GM23248 (cell line): Measurements from ENCODE around the gene XIRP2. TPM values are rescaled to one million over a fixed set of nuclear protein-coding genes. Genes with fewer than 3 reads are reported as not detected.
A peak's percentile ranks its signal among the peaks of the same experiment; 100 is the strongest.
"Not testable (repeated sequence)": the region's sequence is repeated elsewhere in the genome, so short reads cannot be mapped to it uniquely, and the experiment has no call there.

ENCODE experiments used
- DNase-seq: peaks from one replicate; pipeline ENCODE4 v3.0.0-alpha.2; 2015
- H2AFZ ChIP-seq: fragments of 200-600 bp; sonication (generic); 2 replicates; pipeline ENCODE4 v1.6.1; 2016; ENCODE audit warnings: antibody characterized with exemption
- H3F3A ChIP-seq: fragments of 200-600 bp; sonication (generic); 2 replicates; pipeline ENCODE4 v1.6.1; 2016; ENCODE audit warnings: mild to moderate bottlenecking, antibody characterized with exemption, mixed run types; ENCODE audit not compliant: insufficient read depth
- H3K27ac ChIP-seq: fragments of 200-600 bp; sonication (generic); 2 replicates; pipeline ENCODE4 v1.5.1; 2016; ENCODE audit warnings: mild to moderate bottlenecking
- H3K27me3 ChIP-seq: fragments of 200-600 bp; sonication (generic); replicated peaks from 2 replicates; pipeline ENCODE4 v1.6.1; 2016; ENCODE audit warnings: mild to moderate bottlenecking; ENCODE audit not compliant: insufficient read depth
- H3K36me3 ChIP-seq: fragments of 200-600 bp; sonication (generic); 2 replicates; pipeline ENCODE4 v1.6.1; 2016; ENCODE audit warnings: low read depth, mild to moderate bottlenecking
- H3K4me1 ChIP-seq: fragments of 200-600 bp; sonication (generic); 2 replicates; pipeline ENCODE4 v1.6.1; 2016; ENCODE audit warnings: mild to moderate bottlenecking; ENCODE audit not compliant: insufficient read depth
- H3K4me2 ChIP-seq: fragments of 200-600 bp; sonication (generic); one replicate; pipeline ENCODE4 v1.6.1; 2016; ENCODE audit warnings: mild to moderate bottlenecking; ENCODE audit not compliant: unreplicated experiment
- H3K4me3 ChIP-seq: fragments of 200-600 bp; sonication (generic); 2 replicates; pipeline ENCODE4 v1.5.1; 2016; ENCODE audit warnings: mild to moderate bottlenecking
- H3K79me2 ChIP-seq: fragments of 200-600 bp; sonication (generic); 2 replicates; pipeline ENCODE4 v1.6.1; 2016; ENCODE audit warnings: mild to moderate bottlenecking; ENCODE audit not compliant: insufficient read depth
- H3K9ac ChIP-seq: fragments of 200-600 bp; sonication (generic); 2 replicates; pipeline ENCODE4 v1.6.1; 2016; ENCODE audit warnings: mild to moderate bottlenecking
- H3K9me2 ChIP-seq: fragments of 200-600 bp; sonication (generic); 2 replicates; pipeline ENCODE4 v1.6.1; 2016; ENCODE audit warnings: mixed run types, mild to moderate bottlenecking, moderate library complexity; ENCODE audit not compliant: insufficient read depth
- H3K9me3 ChIP-seq: fragments of 200-600 bp; sonication (generic); one replicate; pipeline ENCODE4 v1.6.1; 2017; ENCODE audit warnings: low read depth
- H4K20me1 ChIP-seq: fragments of 200-600 bp; sonication (generic); 2 replicates; pipeline ENCODE4 v1.6.0; 2016; ENCODE audit not compliant: insufficient read depth
- EZH2 ChIP-seq: fragments of 200-600 bp; sonication (generic); IDR thresholded peaks from 2 replicates; pipeline ENCODE4 v1.6.1; 2018; ENCODE audit warnings: antibody characterized with exemption, mild to moderate bottlenecking; ENCODE audit not compliant: insufficient read depth, poor library complexity, severe bottlenecking
- EZH2phosphoT487 ChIP-seq: fragments of 200-600 bp; sonication (generic); IDR thresholded peaks from 2 replicates; pipeline ENCODE4 v1.6.1; 2018; ENCODE audit warnings: antibody characterized with exemption, moderate library complexity, mild to moderate bottlenecking, low read depth; ENCODE audit not compliant: insufficient read depth
- WGBS, 2 experiments: methylation state at CpG; one replicate each; pipeline ENCODE4 v1.1.6; 2015 to 2017; ENCODE audit warnings: low lambda C conversion rate in 2 of 2, low coverage in 1 of 2; ENCODE audit errors: missing lambda C conversion rate in 2 of 2; 5-methylcytosine and 5-hydroxymethylcytosine counted together
- in situ Hi-C: fragments of 300-500 bp; cut with MboI; formaldehyde crosslinking; loops from 2 replicates; pipeline ENCODE4 v1.15.0; 2020
- polyA plus RNA-seq: library from polyadenylated mRNA; unstranded; fragments of >200 nt; fragmentation: Nextera tagmentation; extraction: Ambion mirVana; gene quantifications from 2 replicates; pipeline ENCODE4 v1.2.1, GENCODE V29; 2016
- total RNA-seq: library from RNA; depleted of rRNA; stranded (reverse); fragments of >200 nt; shearing (Covaris generic); gene quantifications from 2 replicates; pipeline ENCODE4 v1.2.3, GENCODE V29; 2014

Gene XIRP2
- total and polyA plus RNA-seq, 2 experiments from 2014 or later, result not detected

GRCh38 chr2:167265004-167265403 lies 376.7 kb downstream of the XIRP2 start:
- 25 to 28% methylated on average over 2 of the region's 2 CpGs for WGBS, 2 experiments
- Histone ChIP-seq H3K79me2 (no peaks in the 10 kb centered on the region), H3F3A (no peaks in the 10 kb centered on the region), H3K9me2 (no peaks in the 10 kb centered on the region), H3K9me3 (no peaks in the 10 kb centered on the region), H3K27me3 (no peaks in the 10 kb centered on the region), H3K27ac (no peak overlapping the region), H2AFZ (no peak overlapping the region), H3K36me3 (no peaks in the 10 kb centered on the region), H3K4me1 (no peaks in the 10 kb centered on the region), H3K9ac (no peak overlapping the region), H4K20me1 (no peaks in the 10 kb centered on the region), H3K4me3 (no peak overlapping the region), H3K4me2 (no peak overlapping the region)
- TF ChIP-seq EZH2phosphoT487 (no peak), EZH2 (no peak)
- no peak for DNase-seq
- in situ Hi-C loops, result no loop called here

DNA sequence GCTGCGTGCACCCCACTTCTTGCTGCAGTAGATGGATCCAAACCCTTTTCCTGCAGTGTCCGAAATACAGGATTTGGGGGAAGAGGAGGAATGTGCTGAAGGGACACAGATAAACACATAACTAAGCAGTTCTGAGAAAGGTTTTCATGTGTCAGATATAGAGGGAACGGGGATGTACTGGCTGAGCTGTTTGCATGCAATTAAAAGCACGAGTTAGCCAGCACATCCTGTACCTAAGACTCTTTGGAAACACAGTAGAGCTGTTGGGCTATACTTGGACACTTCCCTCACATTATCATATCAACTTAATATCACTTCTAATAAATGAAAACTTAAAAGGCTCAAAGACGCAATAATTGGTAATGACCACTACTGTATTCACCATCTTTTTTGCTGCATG lies 377.4 kb downstream of the XIRP2 start:
- Histone ChIP-seq H2AFZ (no peak overlapping the region), H3K9me2 (no peaks in the 10 kb centered on the region), H3F3A (no peaks in the 10 kb centered on the region), H3K4me1 (no peaks in the 10 kb centered on the region), H3K36me3 (no peaks in the 10 kb centered on the region), H4K20me1 (no peaks in the 10 kb centered on the region), H3K4me2 (no peak overlapping the region), H3K27me3 (no peaks in the 10 kb centered on the region), H3K4me3 (no peak overlapping the region), H3K9ac (no peak overlapping the region), H3K27ac (no peak overlapping the region), H3K79me2 (no peaks in the 10 kb centered on the region), H3K9me3 (no peaks in the 10 kb centered on the region)
- no peak for DNase-seq
- TF ChIP-seq EZH2phosphoT487 (no peak), EZH2 (no peak)
- in situ Hi-C loops, result no loop called here
- WGBS, 2 experiments, result 45 to 46% methylated on average over 5 of the region's 5 CpGs

DNA sequence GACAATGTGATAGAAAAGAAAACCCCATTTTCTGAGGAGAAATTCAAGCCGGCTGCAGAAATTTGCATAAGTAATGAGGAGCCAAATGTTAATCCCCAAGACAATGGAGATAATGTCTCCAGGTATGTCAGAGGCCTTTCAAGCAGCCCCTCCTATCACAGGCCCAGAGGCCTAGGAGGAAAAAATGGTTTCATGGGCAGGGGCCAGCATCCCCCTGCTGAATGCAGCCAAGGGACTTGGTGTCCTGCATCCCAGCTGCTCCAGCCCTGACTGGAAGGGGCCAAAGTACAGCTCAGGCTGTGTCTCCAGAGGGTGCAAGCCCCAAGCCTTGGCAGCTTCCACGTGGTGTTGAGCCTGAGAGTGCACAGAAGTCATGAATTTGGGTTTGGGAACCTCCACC lies 380.0 kb downstream of the XIRP2 start:
- H3K36me3 ChIP-seq, H4K20me1 ChIP-seq, H3F3A ChIP-seq, H3K9me2 ChIP-seq, H3K27ac ChIP-seq, in situ Hi-C loops, H3K79me2 ChIP-seq, H3K4me2 ChIP-seq, H3K9me3 ChIP-seq, H3K27me3 ChIP-seq, H3K9ac ChIP-seq, DNase-seq, H2AFZ ChIP-seq, H3K4me3 ChIP-seq, H3K4me1 ChIP-seq: not testable (repeated sequence)
- WGBS, 2 experiments, result 45 to 48% methylated on average over 2 of the region's 2 CpGs

GRCh38 chr2:167271932-167272331 lies 383.7 kb downstream of the XIRP2 start:
- in situ Hi-C loops, result no loop called here
- Histone ChIP-seq H3F3A (no peaks in the 10 kb centered on the region), H3K27ac (no peak overlapping the region), H2AFZ (no peak overlapping the region), H3K9me2 (no peaks in the 10 kb centered on the region), H3K9me3 (no peaks in the 10 kb centered on the region), H3K4me3 (no peak overlapping the region), H3K79me2 (no peaks in the 10 kb centered on the region), H3K36me3 (no peaks in the 10 kb centered on the region), H3K4me2 (no peak overlapping the region), H3K4me1 (no peaks in the 10 kb centered on the region), H3K9ac (no peak overlapping the region), H3K27me3 (no peaks in the 10 kb centered on the region), H4K20me1 (no peaks in the 10 kb centered on the region)
- TF ChIP-seq EZH2 (no peak), EZH2phosphoT487 (no peak)
- 1 to 5% methylated on average over 3 of the region's 3 CpGs for WGBS, 2 experiments
- DNase-seq, result peak; percentile 4

GRCh38 chr2:167275046-167275445 lies 386.8 kb downstream of the XIRP2 start:
- DNase-seq, result no peak
- in situ Hi-C loops, result loop anchor here (25.0 kb wide), 1 partner anchor 837 kb away; no protein-coding TSS in a partner anchor
- no peak overlapping the region for H2AFZ ChIP-seq
- no peaks in the 10 kb centered on the region for H3K27me3 ChIP-seq
- 26 to 27% methylated on average over 3 of the region's 3 CpGs for WGBS, 2 experiments
- H3K9me3 ChIP-seq, result no peaks in the 10 kb centered on the region
- no peak overlapping the region for H3K27ac ChIP-seq
- no peaks in the 10 kb centered on the region for H3K4me1 ChIP-seq
- no peaks in the 10 kb centered on the region for H3K79me2 ChIP-seq
- TF ChIP-seq EZH2, result no peak
- no peak for TF ChIP-seq EZH2phosphoT487
- H3K9ac ChIP-seq, result no peak overlapping the region
- H3K4me2 ChIP-seq, result no peak overlapping the region
- no peaks in the 10 kb centered on the region for H3F3A ChIP-seq
- H4K20me1 ChIP-seq, result no peaks in the 10 kb centered on the region
- no peaks in the 10 kb centered on the region for H3K36me3 ChIP-seq
- H3K4me3 ChIP-seq, result no peak overlapping the region
- H3K9me2 ChIP-seq, result no peaks in the 10 kb centered on the region
